ENCODE data around the gene CRIM1.

DNA sequence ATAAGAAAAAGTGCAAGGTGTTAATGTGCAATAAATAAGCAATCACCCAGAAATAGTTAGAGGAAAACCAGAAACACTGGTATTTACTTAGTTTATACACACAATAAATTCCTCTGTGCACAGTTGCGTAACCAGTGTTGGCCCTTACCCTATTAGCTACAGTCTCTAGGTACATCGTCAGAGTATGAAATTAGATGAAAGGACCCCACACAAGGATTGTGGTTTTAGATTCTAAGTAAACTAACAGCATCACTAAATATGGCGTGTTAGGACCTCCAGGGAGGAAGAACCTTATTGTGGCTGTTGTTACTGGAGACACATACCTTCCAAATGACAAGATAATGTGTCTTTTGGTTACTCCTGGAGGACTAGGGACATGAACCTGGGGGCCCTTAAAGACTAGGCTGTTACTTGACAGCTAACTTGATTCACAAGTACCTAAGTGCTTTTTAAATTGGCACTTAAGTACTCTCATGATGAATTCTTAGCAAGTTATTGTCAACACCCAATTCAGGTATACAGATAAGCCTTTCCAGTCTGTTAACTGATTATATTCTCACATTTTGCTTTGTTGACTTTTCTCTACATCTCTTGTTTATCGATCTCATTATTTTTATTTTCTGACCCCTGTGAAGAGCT, 127.1 kb downstream of the CRIM1 start:
- TF ChIP-seq, protein P1, sequence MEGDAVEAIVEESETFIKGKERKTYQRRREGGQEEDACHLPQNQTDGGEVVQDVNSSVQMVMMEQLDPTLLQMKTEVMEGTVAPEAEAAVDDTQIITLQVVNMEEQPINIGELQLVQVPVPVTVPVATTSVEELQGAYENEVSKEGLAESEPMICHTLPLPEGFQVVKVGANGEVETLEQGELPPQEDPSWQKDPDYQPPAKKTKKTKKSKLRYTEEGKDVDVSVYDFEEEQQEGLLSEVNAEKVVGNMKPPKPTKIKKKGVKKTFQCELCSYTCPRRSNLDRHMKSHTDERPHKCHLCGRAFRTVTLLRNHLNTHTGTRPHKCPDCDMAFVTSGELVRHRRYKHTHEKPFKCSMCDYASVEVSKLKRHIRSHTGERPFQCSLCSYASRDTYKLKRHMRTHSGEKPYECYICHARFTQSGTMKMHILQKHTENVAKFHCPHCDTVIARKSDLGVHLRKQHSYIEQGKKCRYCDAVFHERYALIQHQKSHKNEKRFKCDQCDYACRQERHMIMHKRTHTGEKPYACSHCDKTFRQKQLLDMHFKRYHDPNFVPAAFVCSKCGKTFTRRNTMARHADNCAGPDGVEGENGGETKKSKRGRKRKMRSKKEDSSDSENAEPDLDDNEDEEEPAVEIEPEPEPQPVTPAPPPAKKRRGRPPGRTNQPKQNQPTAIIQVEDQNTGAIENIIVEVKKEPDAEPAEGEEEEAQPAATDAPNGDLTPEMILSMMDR (conservative IDR thresholded peaks at IDR 0.05; ENCODE audit: low read depth, low read length), result no peak
- TF ChIP-seq EZH2 (IDR thresholded peaks at IDR 0.05; ENCODE audit: borderline replicate concordance, low read depth, low read length, poor library complexity, severe bottlenecking), result no peak

Data from A673 (cell line).